PC-9 (cell line): ENCODE data around the gene AKR1B15. TPM values are rescaled to one million over a fixed set of nuclear protein-coding genes. Genes with fewer than 3 reads are reported as not detected.
A peak's percentile ranks its signal among the peaks of the same experiment; 100 is the strongest.

Source experiments
- BruUV-seq: library from RNA; stranded (reverse); fragments of 400-500 nt; replicated peaks from 2 replicates; lab custom pipeline; 2021; lab: Mats Ljungman, UMichigan
- CTCF ChIA-PET: fragments of 300-600 bp; sonication (Branson Sonifier 250); formaldehyde crosslinking; loops from one replicate; lab custom pipeline; 2022; ENCODE audit warnings: antibody characterized with exemption; lab: Charles Lee
- POLR2A ChIA-PET: fragments of 300-600 bp; sonication (Branson Sonifier 250); formaldehyde crosslinking; loops from one replicate; lab custom pipeline; 2022; ENCODE audit warnings: antibody characterized with exemption; ENCODE audit not compliant: unreplicated experiment; lab: Charles Lee
- DNase-seq, 2 experiments: peaks; one replicate each; pipeline versions ENCODE4 v3.0.0 to v3.0.0-alpha.2; 2015 to 2022; ENCODE audit warnings: mixed read lengths in 1 of 2
- H2AFZ ChIP-seq: fragments of 200-600 bp; sonication (generic); 2 replicates; pipeline ENCODE4 v1.8.1; 2017; ENCODE audit warnings: antibody characterized with exemption
- H3F3A ChIP-seq: fragments of 200-600 bp; sonication (generic); 2 replicates; pipeline ENCODE4 v1.8.1; 2017; ENCODE audit warnings: antibody characterized with exemption, mild to moderate bottlenecking, low read depth; ENCODE audit not compliant: insufficient read depth
- H3K27ac ChIP-seq: fragments of 200-600 bp; sonication (generic); 2 replicates; pipeline ENCODE4 v1.6.1; 2016; ENCODE audit warnings: mixed run types
- H3K27me3 ChIP-seq: fragments of 200-600 bp; sonication (generic); 2 replicates; pipeline ENCODE4 v1.6.1; 2016; ENCODE audit warnings: low read depth, mixed run types; ENCODE audit not compliant: insufficient read depth
- H3K36me3 ChIP-seq: fragments of 200-600 bp; sonication (generic); 2 replicates; pipeline ENCODE4 v1.6.1; 2016; ENCODE audit warnings: low read depth, mixed run types
- H3K4me1 ChIP-seq: fragments of 200-600 bp; sonication (generic); replicated peaks from 2 replicates; pipeline ENCODE4 v1.6.1; 2016; ENCODE audit warnings: mixed run types; ENCODE audit not compliant: insufficient read depth
- H3K4me2 ChIP-seq: fragments of 200-600 bp; sonication (generic); 2 replicates; pipeline ENCODE4 v1.6.1; 2017; ENCODE audit warnings: mixed run types
- H3K4me3 ChIP-seq: fragments of 200-600 bp; sonication (generic); 2 replicates; pipeline ENCODE4 v1.6.1; 2016; ENCODE audit warnings: mixed run types
- H3K79me2 ChIP-seq: fragments of 200-600 bp; sonication (generic); 2 replicates; pipeline ENCODE4 v1.6.1; 2017; ENCODE audit warnings: low read depth, mixed run types
- H3K9me2 ChIP-seq: fragments of 200-600 bp; sonication (generic); 2 replicates; pipeline ENCODE4 v1.8.1; 2017; ENCODE audit warnings: mild to moderate bottlenecking; ENCODE audit not compliant: insufficient read depth
- H3K9me3 ChIP-seq: fragments of 200-600 bp; sonication (generic); 2 replicates; pipeline ENCODE4 v1.8.1; 2016; ENCODE audit warnings: low read depth; ENCODE audit not compliant: insufficient read depth
- H4K20me1 ChIP-seq: fragments of 200-600 bp; sonication (generic); 2 replicates; pipeline ENCODE4 v1.8.1; 2017; ENCODE audit not compliant: insufficient read depth
- CTCF ChIP-seq: fragments of 200-600 bp; sonication (generic); conservative IDR thresholded peaks from 2 replicates; pipeline ENCODE4 v1.6.1; 2017; ENCODE audit warnings: mixed run types, antibody characterized with exemption, mild to moderate bottlenecking, moderate library complexity
- EZH2 ChIP-seq: fragments of 200-600 bp; sonication (generic); IDR thresholded peaks from 2 replicates; pipeline ENCODE4 v1.8.0; 2017; ENCODE audit warnings: antibody characterized with exemption, low read depth
- intact Hi-C: fragments of 100-400 bp; cut with micrococcal nuclease; formaldehyde crosslinking; loops from one replicate; pipeline ENCODE4 v1.10.0; 2022; ENCODE audit not compliant: unreplicated experiment
- total RNA-seq: library from RNA; stranded (reverse); gene quantifications from 2 replicates; pipeline ENCODE4 v1.2.3, GENCODE V29; 2021

AKR1B15 gene
- total RNA-seq, 1 experiment from 2014 or later = 3.4 TPM

GRCh38 chr7:134585897-134586296 lies 37.0 kb downstream of the AKR1B15 start:
- DNase-seq = no peak
- no peaks in the 10 kb centered on the region for H3K9me2 ChIP-seq
- H3K4me2 ChIP-seq = no peak overlapping the region
- H3K36me3 ChIP-seq = no peaks in the 10 kb centered on the region
- no peaks in the 10 kb centered on the region for H4K20me1 ChIP-seq
- H3F3A ChIP-seq = peaks cover 29% of the 10 kb centered on the region
- ChIA-PET POLR2A (no interaction called here), CTCF (interaction anchor here (0.6 kb wide), 1 partner anchor 21 kb away, joined by 4 read pairs; no protein-coding TSS in a partner anchor)
- intact Hi-C loops = no loop called here
- no peaks in the 10 kb centered on the region for H3K79me2 ChIP-seq
- no peaks in the 10 kb centered on the region for H3K27me3 ChIP-seq
- BruUV-seq = no TSS peak
- no peak overlapping the region for H3K4me3 ChIP-seq
- TF ChIP-seq CTCF = no peak
- no peak for TF ChIP-seq EZH2
- no peak overlapping the region for H3K27ac ChIP-seq
- no peak overlapping the region for H2AFZ ChIP-seq
- H3K4me1 ChIP-seq = peaks cover 32% of the 10 kb centered on the region
- H3K9me3 ChIP-seq = peaks cover 21% of the 10 kb centered on the region

- BruUV-seq = no TSS peak
- Histone ChIP-seq H3K4me1 (peaks cover 51% of the 10 kb centered on the region), H3K9me3 (peaks cover 33% of the 10 kb centered on the region), H3K36me3 (no peaks in the 10 kb centered on the region; the same call in 1 of the 2 replicates), H3K79me2 (no peaks in the 10 kb centered on the region), H3K9me2 (no peaks in the 10 kb centered on the region), H4K20me1 (no peaks in the 10 kb centered on the region), H2AFZ (no peak overlapping the region), H3F3A (peaks cover 36% of the 10 kb centered on the region), H3K27me3 (no peaks in the 10 kb centered on the region), H3K4me3 (0 out of 2 replicates have a peak overlapping the region, but pooled peaks have one; percentile 13), H3K27ac (peak overlapping the region; percentile 99), H3K4me2 (no peak overlapping the region)
- TF ChIP-seq CTCF (no peak), EZH2 (no peak)
- no peak for DNase-seq
- intact Hi-C loops = loop anchor here (2.0 kb wide), 2 partner anchors 19 to 55 kb away; no protein-coding TSS in a partner anchor
- ChIA-PET POLR2A (no interaction called here), CTCF (no interaction called here)
Measured at GRCh38 chr7:134587750-134588149, 38.8 kb downstream of the AKR1B15 start.

- Histone ChIP-seq H3K4me2 (peak overlapping the region; percentile 76), H3K4me1 (peaks cover 68% of the 10 kb centered on the region), H3K36me3 (no peaks in the 10 kb centered on the region; the same call in 1 of the 2 replicates), H4K20me1 (no peaks in the 10 kb centered on the region), H2AFZ (no peak overlapping the region), H3K9me2 (no peaks in the 10 kb centered on the region), H3K27ac (peak overlapping the region; percentile 99), H3K27me3 (no peaks in the 10 kb centered on the region), H3K9me3 (peaks cover 35% of the 10 kb centered on the region), H3K4me3 (peak overlapping the region; percentile 41; the same call in 1 of the 2 replicates), H3F3A (peaks cover 54% of the 10 kb centered on the region), H3K79me2 (no peaks in the 10 kb centered on the region)
- TF ChIP-seq EZH2 (no peak), CTCF (no peak)
- peak; percentile 88 to 99 for DNase-seq
- intact Hi-C loops = loop anchor here (1.0 to 2.0 kb wide), 4 partner anchors 17 to 57 kb away; no protein-coding TSS in a partner anchor
- no TSS peak for BruUV-seq
- ChIA-PET POLR2A (no interaction called here), CTCF (no interaction called here)
Measured at GRCh38 chr7:134589491-134589941, 40.6 kb downstream of the AKR1B15 start.
